Inferior parietal cortex (tissue), 1 donor: Measurements from ENCODE around the gene CXCR3.
"Not testable (repeated sequence)": the region's sequence is repeated elsewhere in the genome, so short reads cannot be mapped to it uniquely, and the experiment has no call there.

Experiments
- DNase-seq: peaks from one replicate; pipeline ENCODE4 v3.0.0-alpha.2; 2016; ENCODE audit errors: extremely low spot score

The CXCR3 gene

GRCh38 chrX:71611736-71612135 is 6.6 kb downstream of the CXCR3 start:
- not testable (repeated sequence) for DNase-seq

- no peak for DNase-seq
These were observed 9.1 kb downstream of the CXCR3 start for GRCh38 chrX:71609095-71609750.

- DNase-seq = no peak
These were observed 10.8 kb downstream of the CXCR3 start for GRCh38 chrX:71607488-71607887.

GRCh38 chrX:71606536-71607216 is 11.6 kb downstream of the CXCR3 start:
- DNase-seq = no peak

- DNase-seq = no peak
These were observed 13.3 kb downstream of the CXCR3 start for GRCh38 chrX:71604796-71605568.

GRCh38 chrX:71604141-71604540 is 14.2 kb downstream of the CXCR3 start:
- no peak for DNase-seq

GRCh38 chrX:71603618-71604017 is 14.7 kb downstream of the CXCR3 start:
- DNase-seq = no peak

- DNase-seq = no peak
These were observed 18.3 kb downstream of the CXCR3 start for GRCh38 chrX:71599965-71600364.

- not testable (repeated sequence) for DNase-seq
These were observed 25.1 kb downstream of the CXCR3 start for GRCh38 chrX:71593210-71593609.

GRCh38 chrX:71586929-71587328 is 31.4 kb downstream of the CXCR3 start:
- no peak for DNase-seq

GRCh38 chrX:71581210-71581609 is 37.1 kb downstream of the CXCR3 start:
- DNase-seq = no peak

- DNase-seq = no peak
These were observed 38.3 kb downstream of the CXCR3 start for GRCh38 chrX:71579990-71580380.

- no peak for DNase-seq
These were observed 38.9 kb downstream of the CXCR3 start for GRCh38 chrX:71579136-71579989.

- no peak for DNase-seq
These were observed 39.8 kb downstream of the CXCR3 start, which contains the start of gene GCNA for GRCh38 chrX:71578253-71579135. TSS of gene GCNA (plus strand) at chrX:71578437. CDS start at chrX:71580822, 2,385 bp downstream.

- no peak for DNase-seq
These were observed 40.6 kb downstream of the CXCR3 start for GRCh38 chrX:71577682-71578081.

- DNase-seq = no peak
These were observed 44.7 kb downstream of the CXCR3 start for GRCh38 chrX:71573590-71573989.

GRCh38 chrX:71571390-71571789 is 46.9 kb downstream of the CXCR3 start:
- not testable (repeated sequence) for DNase-seq
